Measurements from ENCODE around the gene RIMBP2.

The RIMBP2 gene

DNA sequence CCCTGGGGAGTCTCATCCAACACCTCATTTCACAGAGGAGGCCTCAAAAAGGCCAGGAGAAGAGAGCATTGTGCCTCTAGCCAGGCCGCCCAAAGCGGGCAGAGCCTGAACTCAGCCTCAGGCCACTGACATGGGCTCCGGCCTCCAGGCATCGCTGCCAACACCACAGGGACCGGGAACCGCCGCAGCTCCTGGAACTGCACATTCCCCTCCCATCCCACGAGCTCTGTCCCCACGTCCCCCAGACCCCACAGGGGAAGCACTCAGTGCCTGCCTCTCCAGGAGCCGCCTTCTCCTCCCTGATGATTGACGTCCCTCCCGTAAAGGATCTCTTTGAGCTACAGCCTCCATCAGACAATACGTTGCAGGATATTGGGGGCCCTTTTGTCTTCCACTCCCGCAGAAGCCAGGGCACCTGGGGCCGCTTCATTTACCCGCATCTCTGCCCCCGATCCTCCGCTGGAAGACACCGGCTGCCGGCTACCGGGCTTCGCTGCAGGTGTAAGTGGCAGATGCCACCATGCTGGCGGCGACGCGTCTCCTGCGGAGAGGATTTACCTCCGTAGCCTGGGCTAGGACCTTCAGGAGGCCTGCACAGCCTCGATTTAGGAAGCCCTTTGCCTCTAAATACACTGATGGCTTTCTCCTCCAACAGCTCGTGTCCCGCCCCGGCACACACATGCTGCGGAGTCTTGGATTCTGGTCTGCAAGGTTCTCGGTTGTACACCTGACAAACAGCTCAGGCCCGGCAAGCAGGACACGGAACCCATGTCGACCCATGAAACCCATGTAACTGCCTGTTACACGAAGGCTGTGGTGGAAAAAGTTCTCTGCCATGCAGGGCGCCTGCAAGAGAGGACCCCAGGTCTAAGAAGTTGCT is 104.8 kb downstream of the RIMBP2 start:
- H3K4me3 ChIP-seq (ENCODE audit: low read depth, low read length): no peak overlapping the region
- peaks cover 8% of the 10 kb centered on the region; the same call in 1 of the 2 replicates for H3K4me1 ChIP-seq (ENCODE audit: control insufficient read depth, insufficient read depth, low read length)
- H3K9me3 ChIP-seq (ENCODE audit: control insufficient read depth, insufficient read depth, low read depth, low read length): no peaks in the 10 kb centered on the region
- H3K27ac ChIP-seq (ENCODE audit: low read depth, low read length): no peak overlapping the region
- H3K27me3 ChIP-seq (ENCODE audit: control insufficient read depth, insufficient read depth, low read length): no peaks in the 10 kb centered on the region; the same call in 1 of the 2 replicates
- H3K36me3 ChIP-seq (ENCODE audit: control insufficient read depth, insufficient read depth, low read length): no peaks in the 10 kb centered on the region
- H3K9ac ChIP-seq (ENCODE audit: low read length): no peak overlapping the region

DNA sequence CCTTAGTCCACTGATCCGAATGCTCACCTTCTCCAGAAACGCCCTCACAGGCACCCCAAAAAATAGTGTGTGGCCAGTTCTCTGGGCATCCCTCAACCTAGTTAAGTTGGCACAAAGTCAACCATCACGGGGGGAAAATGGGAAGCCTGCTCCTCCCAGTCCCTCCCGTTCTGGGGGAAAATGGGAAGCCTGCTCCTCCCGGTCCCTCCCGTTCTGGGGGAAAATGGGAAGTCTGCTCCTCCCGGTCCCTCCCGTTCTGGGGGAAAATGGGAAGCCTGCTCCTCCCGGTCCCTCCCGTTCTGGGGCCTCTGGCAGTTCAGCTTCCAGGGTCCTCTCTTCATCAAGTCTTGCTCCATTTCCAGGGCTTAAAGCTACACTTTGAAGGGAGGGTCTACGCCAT is 106.1 kb downstream of the RIMBP2 start:
- Histone ChIP-seq H3K36me3 (ENCODE audit: control insufficient read depth, insufficient read depth, low read length) (no peaks in the 10 kb centered on the region), H3K4me3 (ENCODE audit: low read depth, low read length) (no peak overlapping the region), H3K9me3 (ENCODE audit: control insufficient read depth, insufficient read depth, low read depth, low read length) (no peaks in the 10 kb centered on the region), H3K4me1 (ENCODE audit: control insufficient read depth, insufficient read depth, low read length) (peaks cover 8% of the 10 kb centered on the region; the same call in 1 of the 2 replicates), H3K27ac (ENCODE audit: low read depth, low read length) (no peak overlapping the region), H3K27me3 (ENCODE audit: control insufficient read depth, insufficient read depth, low read length) (no peaks in the 10 kb centered on the region; the same call in 1 of the 2 replicates), H3K9ac (ENCODE audit: low read length) (no peak overlapping the region)

DNA sequence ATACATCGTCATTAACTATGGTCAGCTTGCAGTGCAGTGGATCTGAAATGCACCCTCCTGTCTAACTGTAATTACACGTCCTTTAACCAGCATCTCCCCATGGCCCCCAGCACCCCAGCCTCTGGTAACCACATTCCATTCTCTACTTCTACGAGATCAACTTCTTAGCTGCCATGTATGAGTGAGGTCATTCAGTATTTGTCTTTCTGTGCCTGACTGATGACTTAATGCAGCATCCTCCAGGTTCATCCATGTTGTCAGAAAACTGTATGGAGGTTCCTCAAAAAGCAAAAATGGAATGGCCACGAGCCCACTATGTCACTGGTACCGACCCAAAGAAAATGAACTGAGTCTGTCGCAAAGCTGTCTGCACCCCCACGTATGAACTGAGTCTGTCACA is 107.3 kb downstream of the RIMBP2 start:
- no peaks in the 10 kb centered on the region for H3K9me3 ChIP-seq (ENCODE audit: control insufficient read depth, insufficient read depth, low read depth, low read length)
- no peaks in the 10 kb centered on the region; the same call in 1 of the 2 replicates for H3K27me3 ChIP-seq (ENCODE audit: control insufficient read depth, insufficient read depth, low read length)
- H3K27ac ChIP-seq (ENCODE audit: low read depth, low read length): no peak overlapping the region
- H3K9ac ChIP-seq (ENCODE audit: low read length): no peak overlapping the region
- no peaks in the 10 kb centered on the region for H3K36me3 ChIP-seq (ENCODE audit: control insufficient read depth, insufficient read depth, low read length)
- H3K4me1 ChIP-seq (ENCODE audit: control insufficient read depth, insufficient read depth, low read length): peaks cover 8% of the 10 kb centered on the region; the same call in 1 of the 2 replicates
- no peak overlapping the region for H3K4me3 ChIP-seq (ENCODE audit: low read depth, low read length)

DNA sequence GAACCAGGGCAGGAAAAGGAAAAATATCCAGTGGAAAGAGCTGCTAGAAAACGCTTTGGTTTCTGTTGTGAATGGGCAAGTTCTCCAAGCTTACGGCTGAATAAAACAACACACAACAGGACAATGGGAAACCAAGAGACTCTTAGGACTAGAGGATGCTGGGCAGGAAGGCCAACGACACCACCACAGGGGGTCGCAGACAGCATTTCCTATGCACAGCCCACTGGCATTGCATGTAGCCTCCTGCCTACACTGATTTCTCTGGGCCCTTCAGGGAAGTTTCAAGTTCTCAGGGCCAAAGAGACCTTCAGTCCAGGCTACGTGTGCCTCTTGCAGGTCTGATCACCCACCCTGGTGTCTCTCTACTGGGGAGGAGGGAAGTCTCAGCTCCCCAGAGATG is 108.0 kb downstream of the RIMBP2 start:
- Histone ChIP-seq H3K4me3 (ENCODE audit: low read depth, low read length) (no peak overlapping the region), H3K9me3 (ENCODE audit: control insufficient read depth, insufficient read depth, low read depth, low read length) (no peaks in the 10 kb centered on the region), H3K4me1 (ENCODE audit: control insufficient read depth, insufficient read depth, low read length) (peaks cover 8% of the 10 kb centered on the region; the same call in 1 of the 2 replicates), H3K27me3 (ENCODE audit: control insufficient read depth, insufficient read depth, low read length) (no peaks in the 10 kb centered on the region; the same call in 1 of the 2 replicates), H3K9ac (ENCODE audit: low read length) (no peak overlapping the region), H3K36me3 (ENCODE audit: control insufficient read depth, insufficient read depth, low read length) (no peaks in the 10 kb centered on the region), H3K27ac (ENCODE audit: low read depth, low read length) (no peak overlapping the region)

DNA sequence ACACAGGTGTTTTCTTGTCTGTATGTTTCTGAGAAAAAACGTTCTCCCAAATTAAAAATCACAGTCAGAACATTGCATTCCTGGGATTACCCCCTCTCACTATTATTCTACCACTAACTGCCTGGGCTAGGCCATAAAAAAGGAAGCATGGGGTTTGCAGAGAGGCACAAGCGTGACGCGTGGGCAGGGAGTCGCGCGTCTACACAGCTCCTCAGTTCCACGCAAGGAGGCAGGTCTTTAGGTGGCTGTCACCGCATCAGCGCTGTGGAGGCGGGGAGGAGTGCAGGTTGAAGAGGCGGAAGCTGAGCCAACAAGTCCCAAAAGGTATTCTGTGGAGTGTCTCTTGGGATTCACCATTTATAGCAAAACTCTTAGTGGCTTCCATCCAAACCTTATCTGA is 109.9 kb downstream of the RIMBP2 start:
- Histone ChIP-seq H3K27me3 (ENCODE audit: control insufficient read depth, insufficient read depth, low read length) (no peaks in the 10 kb centered on the region; the same call in 1 of the 2 replicates), H3K9me3 (ENCODE audit: control insufficient read depth, insufficient read depth, low read depth, low read length) (no peaks in the 10 kb centered on the region), H3K36me3 (ENCODE audit: control insufficient read depth, insufficient read depth, low read length) (no peaks in the 10 kb centered on the region), H3K4me3 (ENCODE audit: low read depth, low read length) (no peak overlapping the region), H3K9ac (ENCODE audit: low read length) (no peak overlapping the region), H3K4me1 (ENCODE audit: control insufficient read depth, insufficient read depth, low read length) (peaks cover 8% of the 10 kb centered on the region; the same call in 1 of the 2 replicates), H3K27ac (ENCODE audit: low read depth, low read length) (no peak overlapping the region)

DNA sequence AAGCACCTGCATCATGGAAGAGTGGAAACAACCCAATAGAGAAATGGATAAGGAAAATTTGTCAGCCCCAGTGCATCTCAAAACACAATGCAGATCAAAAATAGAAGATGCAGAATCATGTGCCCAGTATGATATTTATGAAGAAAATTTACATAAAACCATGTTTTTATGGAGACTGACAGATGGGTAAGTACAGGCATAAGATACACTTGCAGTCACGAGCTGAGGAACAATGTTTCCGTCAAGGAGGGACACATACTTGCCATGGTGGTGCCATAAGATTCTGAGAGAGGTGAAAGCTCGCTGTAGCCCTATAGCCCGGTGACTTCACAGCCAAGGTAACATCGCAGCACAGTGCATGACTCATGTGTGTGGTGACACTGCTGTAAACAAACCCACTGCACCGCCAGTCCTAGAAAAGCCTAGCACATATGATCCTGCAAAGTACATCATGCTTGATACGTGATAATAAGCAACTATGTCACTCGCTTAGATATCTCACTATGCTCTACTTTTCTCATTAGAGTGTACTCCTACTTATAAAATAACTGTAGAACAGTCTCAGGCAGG is 112.6 kb downstream of the RIMBP2 start:
- Histone ChIP-seq H3K36me3 (ENCODE audit: control insufficient read depth, insufficient read depth, low read length) (no peaks in the 10 kb centered on the region), H3K4me1 (ENCODE audit: control insufficient read depth, insufficient read depth, low read length) (peaks cover 7% of the 10 kb centered on the region; the same call in 1 of the 2 replicates), H3K27me3 (ENCODE audit: control insufficient read depth, insufficient read depth, low read length) (no peaks in the 10 kb centered on the region; the same call in 1 of the 2 replicates), H3K27ac (ENCODE audit: low read depth, low read length) (no peak overlapping the region), H3K9ac (ENCODE audit: low read length) (no peak overlapping the region), H3K4me3 (ENCODE audit: low read depth, low read length) (no peak overlapping the region), H3K9me3 (ENCODE audit: control insufficient read depth, insufficient read depth, low read depth, low read length) (no peaks in the 10 kb centered on the region)

DNA sequence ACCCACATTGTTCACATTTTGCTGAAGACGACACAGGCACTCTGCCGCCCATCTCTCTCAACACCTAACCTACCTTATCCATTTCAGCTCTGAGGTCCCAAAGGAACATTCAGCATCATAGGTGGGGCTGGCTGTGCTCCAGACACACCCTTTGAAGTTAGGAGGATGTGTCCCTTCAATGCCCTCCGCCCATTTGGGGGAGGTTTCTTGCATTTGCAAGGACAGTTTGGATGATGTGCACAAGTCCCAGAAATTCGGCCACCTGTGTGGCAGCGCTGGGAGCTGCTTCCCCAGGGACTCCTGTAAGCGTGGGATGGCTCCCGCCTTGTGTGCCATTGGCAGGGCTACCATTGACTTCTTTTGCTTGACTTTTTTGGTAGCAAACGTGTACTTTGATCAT is 113.8 kb downstream of the RIMBP2 start:
- no peaks in the 10 kb centered on the region for H3K36me3 ChIP-seq (ENCODE audit: control insufficient read depth, insufficient read depth, low read length)

DNA sequence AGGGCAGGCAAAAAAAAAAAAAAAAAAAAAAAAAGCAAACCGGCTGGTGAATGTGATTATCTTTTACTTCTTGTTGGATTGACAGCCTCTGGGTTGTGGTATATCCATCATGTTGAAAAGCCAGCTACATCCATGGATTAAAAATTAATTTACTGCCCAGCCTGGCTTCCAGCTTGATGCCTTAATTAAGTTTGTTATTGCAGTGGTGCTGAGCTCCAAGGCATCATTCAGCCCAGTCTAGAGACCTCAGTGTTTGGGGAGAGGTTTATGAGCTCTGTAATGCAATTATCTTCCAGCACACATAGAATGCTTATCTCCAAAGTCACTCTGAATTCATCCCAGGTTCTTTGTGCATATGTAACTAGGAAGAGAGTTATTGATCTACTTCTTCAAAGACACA is 114.8 kb downstream of the RIMBP2 start:
- Histone ChIP-seq H3K4me3 (ENCODE audit: low read depth, low read length) (no peak overlapping the region), H3K4me1 (ENCODE audit: control insufficient read depth, insufficient read depth, low read length) (no peaks in the 10 kb centered on the region), H3K27me3 (ENCODE audit: control insufficient read depth, insufficient read depth, low read length) (no peaks in the 10 kb centered on the region), H3K27ac (ENCODE audit: low read depth, low read length) (no peak overlapping the region), H3K9ac (ENCODE audit: low read length) (no peak overlapping the region), H3K9me3 (ENCODE audit: control insufficient read depth, insufficient read depth, low read depth, low read length) (peaks cover 5% of the 10 kb centered on the region; the same call in 1 of the 2 replicates), H3K36me3 (ENCODE audit: control insufficient read depth, insufficient read depth, low read length) (no peaks in the 10 kb centered on the region)

More for the DNA sequence above, 113.8 kb downstream of the RIMBP2 start:
- H3K9ac ChIP-seq (ENCODE audit: low read length): no peak overlapping the region
- H3K27ac ChIP-seq (ENCODE audit: low read depth, low read length): no peak overlapping the region
- peaks cover 5% of the 10 kb centered on the region; the same call in 1 of the 2 replicates for H3K9me3 ChIP-seq (ENCODE audit: control insufficient read depth, insufficient read depth, low read depth, low read length)
- no peak overlapping the region for H3K4me3 ChIP-seq (ENCODE audit: low read depth, low read length)
- H3K27me3 ChIP-seq (ENCODE audit: control insufficient read depth, insufficient read depth, low read length): no peaks in the 10 kb centered on the region; the same call in 1 of the 2 replicates
- no peaks in the 10 kb centered on the region for H3K4me1 ChIP-seq (ENCODE audit: control insufficient read depth, insufficient read depth, low read length)

DNA sequence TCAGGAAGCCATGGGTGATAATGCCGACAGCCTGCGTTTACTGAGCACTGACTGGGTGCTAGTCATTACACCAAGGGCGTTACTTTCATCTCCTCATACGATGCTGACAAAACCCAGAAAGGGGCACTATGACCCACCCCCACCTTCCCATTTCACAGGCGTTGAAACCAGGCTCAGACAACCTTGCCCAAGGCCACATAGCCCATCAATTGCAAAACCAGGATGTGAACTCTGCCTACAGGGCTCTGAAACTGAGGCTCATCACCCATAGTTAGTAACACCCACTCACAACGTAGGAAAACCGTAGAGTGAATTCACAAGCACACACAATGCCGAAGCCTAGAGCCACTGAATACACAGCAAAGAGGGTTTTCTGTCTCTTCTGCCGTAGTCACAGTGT is 119.9 kb downstream of the RIMBP2 start:
- Histone ChIP-seq H3K36me3 (ENCODE audit: control insufficient read depth, insufficient read depth, low read length) (no peaks in the 10 kb centered on the region), H3K4me3 (ENCODE audit: low read depth, low read length) (no peak overlapping the region), H3K27ac (ENCODE audit: low read depth, low read length) (no peak overlapping the region), H3K9ac (ENCODE audit: low read length) (no peak overlapping the region), H3K9me3 (ENCODE audit: control insufficient read depth, insufficient read depth, low read depth, low read length) (peaks cover 5% of the 10 kb centered on the region; the same call in 1 of the 2 replicates), H3K27me3 (ENCODE audit: control insufficient read depth, insufficient read depth, low read length) (no peaks in the 10 kb centered on the region), H3K4me1 (ENCODE audit: control insufficient read depth, insufficient read depth, low read length) (no peaks in the 10 kb centered on the region)

DNA sequence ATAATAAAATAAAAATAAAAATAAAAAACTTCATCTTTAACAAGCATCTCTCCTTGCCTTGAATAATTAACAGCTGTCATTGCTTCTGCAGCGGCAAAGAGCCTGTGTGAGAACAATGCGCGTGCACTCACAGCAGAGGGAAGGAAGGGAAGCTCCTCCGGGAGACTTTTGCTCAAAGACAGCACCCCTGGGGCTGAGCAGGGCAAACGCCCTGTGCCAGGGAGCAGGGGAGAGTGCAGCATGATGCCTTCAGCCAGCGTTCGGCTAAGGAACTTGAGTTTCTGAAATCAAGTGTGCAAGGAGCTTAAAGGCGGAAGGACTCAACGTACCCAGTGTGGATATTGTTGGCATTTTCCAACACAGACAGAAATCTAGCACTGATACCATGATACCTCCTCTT is 120.5 kb downstream of the RIMBP2 start:
- no peak overlapping the region for H3K4me3 ChIP-seq (ENCODE audit: low read depth, low read length)
- no peaks in the 10 kb centered on the region for H3K36me3 ChIP-seq (ENCODE audit: control insufficient read depth, insufficient read depth, low read length)
- H3K27me3 ChIP-seq (ENCODE audit: control insufficient read depth, insufficient read depth, low read length): no peaks in the 10 kb centered on the region
- H3K9me3 ChIP-seq (ENCODE audit: control insufficient read depth, insufficient read depth, low read depth, low read length): peaks cover 5% of the 10 kb centered on the region; the same call in 1 of the 2 replicates
- H3K4me1 ChIP-seq (ENCODE audit: control insufficient read depth, insufficient read depth, low read length): no peaks in the 10 kb centered on the region
- H3K27ac ChIP-seq (ENCODE audit: low read depth, low read length): no peak overlapping the region
- H3K9ac ChIP-seq (ENCODE audit: low read length): no peak overlapping the region

DNA sequence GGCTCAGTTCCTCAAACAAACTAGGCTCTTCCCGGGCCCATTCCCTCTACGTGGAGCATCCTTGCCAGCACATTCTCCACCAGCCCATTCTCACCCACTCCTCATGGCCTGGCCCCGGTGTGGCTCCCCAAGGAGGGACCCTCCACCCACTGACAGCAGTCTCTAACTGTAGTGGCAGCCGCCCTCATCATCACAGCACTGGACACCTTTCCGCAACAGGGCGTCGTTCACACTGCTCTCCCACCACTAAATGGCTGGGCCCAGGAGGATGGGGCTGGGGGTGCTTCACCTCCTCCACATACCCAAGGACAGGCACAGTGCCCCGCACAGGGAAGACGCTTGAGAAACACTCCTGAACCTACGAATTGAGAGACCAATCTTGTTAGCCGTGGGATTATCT is 123.0 kb downstream of the RIMBP2 start:
- H3K27ac ChIP-seq (ENCODE audit: low read depth, low read length): no peak overlapping the region
- no peak overlapping the region for H3K4me3 ChIP-seq (ENCODE audit: low read depth, low read length)
- H3K9ac ChIP-seq (ENCODE audit: low read length): no peak overlapping the region
- 0 out of 2 replicates have a peak, but pooled peaks cover 3% of the 10 kb centered on the region for H3K27me3 ChIP-seq (ENCODE audit: control insufficient read depth, insufficient read depth, low read length)
- H3K9me3 ChIP-seq (ENCODE audit: control insufficient read depth, insufficient read depth, low read depth, low read length): peaks cover 5% of the 10 kb centered on the region; the same call in 1 of the 2 replicates
- no peaks in the 10 kb centered on the region; the same call in 1 of the 2 replicates for H3K4me1 ChIP-seq (ENCODE audit: control insufficient read depth, insufficient read depth, low read length)
- no peaks in the 10 kb centered on the region for H3K36me3 ChIP-seq (ENCODE audit: control insufficient read depth, insufficient read depth, low read length)

Measured in HUES6 (cell line).